PC-9 (cell line): ENCODE results near the gene NOB1. TPM values are rescaled to one million over a fixed set of nuclear protein-coding genes. Genes with fewer than 3 reads are reported as not detected.
A peak's percentile ranks its signal among the peaks of the same experiment; 100 is the strongest.

Experiments used
- BruUV-seq: library from RNA; stranded (reverse); fragments of 400-500 nt; replicated peaks from 2 replicates; lab custom pipeline; 2021; lab: Mats Ljungman, UMichigan
- CTCF ChIA-PET: fragments of 300-600 bp; sonication (Branson Sonifier 250); formaldehyde crosslinking; loops from one replicate; lab custom pipeline; 2022; ENCODE audit warnings: antibody characterized with exemption; lab: Charles Lee
- POLR2A ChIA-PET: fragments of 300-600 bp; sonication (Branson Sonifier 250); formaldehyde crosslinking; loops from one replicate; lab custom pipeline; 2022; ENCODE audit warnings: antibody characterized with exemption; ENCODE audit not compliant: unreplicated experiment; lab: Charles Lee
- DNase-seq, 2 experiments: peaks; one replicate each; pipeline versions ENCODE4 v3.0.0 to v3.0.0-alpha.2; 2015 to 2022; ENCODE audit warnings: mixed read lengths in 1 of 2
- H2AFZ ChIP-seq: fragments of 200-600 bp; sonication (generic); 2 replicates; pipeline ENCODE4 v1.8.1; 2017; ENCODE audit warnings: antibody characterized with exemption
- H3F3A ChIP-seq: fragments of 200-600 bp; sonication (generic); 2 replicates; pipeline ENCODE4 v1.8.1; 2017; ENCODE audit warnings: antibody characterized with exemption, mild to moderate bottlenecking, low read depth; ENCODE audit not compliant: insufficient read depth
- H3K27ac ChIP-seq: fragments of 200-600 bp; sonication (generic); 2 replicates; pipeline ENCODE4 v1.6.1; 2016; ENCODE audit warnings: mixed run types
- H3K27me3 ChIP-seq: fragments of 200-600 bp; sonication (generic); 2 replicates; pipeline ENCODE4 v1.6.1; 2016; ENCODE audit warnings: low read depth, mixed run types; ENCODE audit not compliant: insufficient read depth
- H3K36me3 ChIP-seq: fragments of 200-600 bp; sonication (generic); 2 replicates; pipeline ENCODE4 v1.6.1; 2016; ENCODE audit warnings: low read depth, mixed run types
- H3K4me1 ChIP-seq: fragments of 200-600 bp; sonication (generic); replicated peaks from 2 replicates; pipeline ENCODE4 v1.6.1; 2016; ENCODE audit warnings: mixed run types; ENCODE audit not compliant: insufficient read depth
- H3K4me2 ChIP-seq: fragments of 200-600 bp; sonication (generic); 2 replicates; pipeline ENCODE4 v1.6.1; 2017; ENCODE audit warnings: mixed run types
- H3K4me3 ChIP-seq: fragments of 200-600 bp; sonication (generic); 2 replicates; pipeline ENCODE4 v1.6.1; 2016; ENCODE audit warnings: mixed run types
- H3K79me2 ChIP-seq: fragments of 200-600 bp; sonication (generic); 2 replicates; pipeline ENCODE4 v1.6.1; 2017; ENCODE audit warnings: low read depth, mixed run types
- H3K9me2 ChIP-seq: fragments of 200-600 bp; sonication (generic); 2 replicates; pipeline ENCODE4 v1.8.1; 2017; ENCODE audit warnings: mild to moderate bottlenecking; ENCODE audit not compliant: insufficient read depth
- H3K9me3 ChIP-seq: fragments of 200-600 bp; sonication (generic); 2 replicates; pipeline ENCODE4 v1.8.1; 2016; ENCODE audit warnings: low read depth; ENCODE audit not compliant: insufficient read depth
- H4K20me1 ChIP-seq: fragments of 200-600 bp; sonication (generic); 2 replicates; pipeline ENCODE4 v1.8.1; 2017; ENCODE audit not compliant: insufficient read depth
- EZH2 ChIP-seq: fragments of 200-600 bp; sonication (generic); IDR thresholded peaks from 2 replicates; pipeline ENCODE4 v1.8.0; 2017; ENCODE audit warnings: antibody characterized with exemption, low read depth
- intact Hi-C: fragments of 100-400 bp; cut with micrococcal nuclease; formaldehyde crosslinking; loops from one replicate; pipeline ENCODE4 v1.10.0; 2022; ENCODE audit not compliant: unreplicated experiment
- total RNA-seq: library from RNA; stranded (reverse); gene quantifications from 2 replicates; pipeline ENCODE4 v1.2.3, GENCODE V29; 2021
- TF ChIP-seq, protein P1 (sequence below): fragments of 200-600 bp; sonication (generic); conservative IDR thresholded peaks from 2 replicates; pipeline ENCODE4 v1.6.1; 2017; ENCODE audit warnings: mixed run types, antibody characterized with exemption, mild to moderate bottlenecking, moderate library complexity

Gene NOB1
- total RNA-seq, 1 experiment from 2014 or later: 66.9 TPM

DNA sequence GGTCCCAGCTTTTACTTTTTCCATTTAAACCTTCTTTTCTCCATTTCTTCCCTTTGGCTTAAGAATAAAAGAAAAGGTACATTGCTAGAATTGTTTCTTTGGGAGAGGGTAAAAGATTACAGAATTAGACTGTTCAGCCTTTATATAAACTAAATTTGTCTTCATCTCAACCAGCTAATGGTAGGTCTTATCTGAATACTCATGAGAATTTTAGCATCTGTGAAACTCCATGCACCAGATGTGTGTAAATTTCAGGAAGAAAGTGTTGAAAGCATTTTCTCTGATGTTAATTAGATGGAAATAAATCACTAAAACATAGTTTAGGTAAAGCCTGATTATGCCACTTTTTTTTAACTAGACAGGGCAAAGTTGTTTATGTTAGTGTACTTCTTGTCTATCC lies 53.3 kb downstream of the NOB1 start:
- DNase-seq: no peak
- intact Hi-C loops: no loop called here
- TF ChIP-seq EZH2: no peak
- TF ChIP-seq, protein P1, sequence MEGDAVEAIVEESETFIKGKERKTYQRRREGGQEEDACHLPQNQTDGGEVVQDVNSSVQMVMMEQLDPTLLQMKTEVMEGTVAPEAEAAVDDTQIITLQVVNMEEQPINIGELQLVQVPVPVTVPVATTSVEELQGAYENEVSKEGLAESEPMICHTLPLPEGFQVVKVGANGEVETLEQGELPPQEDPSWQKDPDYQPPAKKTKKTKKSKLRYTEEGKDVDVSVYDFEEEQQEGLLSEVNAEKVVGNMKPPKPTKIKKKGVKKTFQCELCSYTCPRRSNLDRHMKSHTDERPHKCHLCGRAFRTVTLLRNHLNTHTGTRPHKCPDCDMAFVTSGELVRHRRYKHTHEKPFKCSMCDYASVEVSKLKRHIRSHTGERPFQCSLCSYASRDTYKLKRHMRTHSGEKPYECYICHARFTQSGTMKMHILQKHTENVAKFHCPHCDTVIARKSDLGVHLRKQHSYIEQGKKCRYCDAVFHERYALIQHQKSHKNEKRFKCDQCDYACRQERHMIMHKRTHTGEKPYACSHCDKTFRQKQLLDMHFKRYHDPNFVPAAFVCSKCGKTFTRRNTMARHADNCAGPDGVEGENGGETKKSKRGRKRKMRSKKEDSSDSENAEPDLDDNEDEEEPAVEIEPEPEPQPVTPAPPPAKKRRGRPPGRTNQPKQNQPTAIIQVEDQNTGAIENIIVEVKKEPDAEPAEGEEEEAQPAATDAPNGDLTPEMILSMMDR: no peak
- Histone ChIP-seq H3K4me1 (peaks cover 7% of the 10 kb centered on the region), H3K79me2 (0 out of 2 replicates have a peak, but pooled peaks cover 19% of the 10 kb centered on the region), H3K4me3 (no peak overlapping the region), H2AFZ (no peak overlapping the region), H4K20me1 (peaks cover 33% of the 10 kb centered on the region), H3K27ac (0 out of 2 replicates have a peak overlapping the region, but pooled peaks have one; percentile 27), H3F3A (peaks cover 76% of the 10 kb centered on the region), H3K4me2 (no peak overlapping the region), H3K9me2 (no peaks in the 10 kb centered on the region), H3K9me3 (no peaks in the 10 kb centered on the region), H3K36me3 (peaks cover 23% of the 10 kb centered on the region; the same call in 1 of the 2 replicates), H3K27me3 (no peaks in the 10 kb centered on the region)
- POLR2A ChIA-PET: no interaction called here
- BruUV-seq: no TSS peak
- CTCF ChIA-PET: no interaction called here

DNA sequence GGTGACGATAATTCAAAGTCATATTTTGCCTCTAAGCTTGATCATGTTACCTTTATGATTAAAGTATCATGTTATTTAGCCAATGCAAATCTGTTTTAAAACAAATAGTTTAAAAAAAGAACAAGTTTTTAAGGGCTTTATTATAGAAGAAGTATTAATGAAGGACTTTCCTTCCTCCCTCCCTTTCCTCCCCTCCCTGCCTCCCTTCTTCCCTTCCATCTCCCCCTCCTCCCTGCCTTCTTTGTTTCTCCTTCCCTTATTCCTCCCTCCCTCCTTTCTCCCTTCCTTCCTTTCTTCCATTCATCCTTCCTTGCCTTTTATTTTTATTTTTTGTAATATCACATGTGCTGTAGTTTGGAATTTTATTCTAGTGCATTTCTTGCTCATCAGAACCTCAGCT lies 54.8 kb downstream of the NOB1 start:
- H3K27me3 ChIP-seq: no peaks in the 10 kb centered on the region
- peak overlapping the region; percentile 21; the same call in 1 of the 2 replicates for H3K27ac ChIP-seq
- H3K4me1 ChIP-seq: no peaks in the 10 kb centered on the region
- BruUV-seq: no TSS peak
- no peak overlapping the region for H3K4me2 ChIP-seq
- no peaks in the 10 kb centered on the region for H3K9me3 ChIP-seq
- H3K4me3 ChIP-seq: no peak overlapping the region
- no peak overlapping the region for H2AFZ ChIP-seq
- no peaks in the 10 kb centered on the region for H3K9me2 ChIP-seq
- TF ChIP-seq EZH2: no peak
- TF ChIP-seq, protein P1: no peak
- H3K79me2 ChIP-seq: 0 out of 2 replicates have a peak, but pooled peaks cover 19% of the 10 kb centered on the region
- no peak for DNase-seq
- H4K20me1 ChIP-seq: peaks cover 36% of the 10 kb centered on the region
- ChIA-PET CTCF (interaction anchor here (0.6 kb wide), 1 partner anchor 54 kb away, joined by 4 read pairs; no protein-coding TSS in a partner anchor), POLR2A (interaction anchor here (0.6 kb wide), 1 partner anchor 1292 kb away, joined by 5 read pairs; no protein-coding TSS in a partner anchor)
- H3K36me3 ChIP-seq: peaks cover 37% of the 10 kb centered on the region
- H3F3A ChIP-seq: peaks cover 80% of the 10 kb centered on the region
- intact Hi-C loops: no loop called here

DNA sequence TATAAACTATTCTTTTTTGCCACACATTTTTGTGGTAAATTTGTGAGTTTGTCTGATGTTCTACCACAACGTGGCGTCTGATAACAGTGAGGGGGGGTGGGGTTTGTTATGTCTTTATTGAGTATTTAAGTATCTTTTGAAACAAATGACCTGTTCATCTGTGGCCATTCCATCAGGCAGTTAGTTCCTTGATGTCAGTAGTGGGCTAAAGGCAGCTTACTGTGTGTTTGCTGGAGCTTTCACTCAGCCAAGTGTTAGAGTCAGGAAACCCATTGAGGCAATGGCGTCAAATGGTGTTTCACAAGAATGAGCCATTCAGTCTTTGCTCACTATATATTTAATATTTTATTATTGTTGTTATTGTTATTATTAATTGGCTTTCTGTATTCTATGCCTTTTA lies 56.3 kb downstream of the NOB1 start:
- Histone ChIP-seq H3K27me3 (no peaks in the 10 kb centered on the region), H3K27ac (no peak overlapping the region), H3K4me2 (no peak overlapping the region), H4K20me1 (peaks cover 44% of the 10 kb centered on the region), H3F3A (peaks cover 81% of the 10 kb centered on the region), H3K79me2 (0 out of 2 replicates have a peak, but pooled peaks cover 19% of the 10 kb centered on the region), H2AFZ (no peak overlapping the region), H3K9me2 (no peaks in the 10 kb centered on the region), H3K36me3 (peaks cover 46% of the 10 kb centered on the region), H3K4me3 (no peak overlapping the region), H3K9me3 (no peaks in the 10 kb centered on the region), H3K4me1 (no peaks in the 10 kb centered on the region)
- CTCF ChIA-PET: interaction anchor here (0.6 kb wide), 1 partner anchor 548 kb away, joined by 3 read pairs; no protein-coding TSS in a partner anchor
- intact Hi-C loops: no loop called here
- POLR2A ChIA-PET: no interaction called here
- no TSS peak for BruUV-seq
- TF ChIP-seq, protein P1: no peak
- no peak for TF ChIP-seq EZH2
- DNase-seq: no peak
